K562 (cell line): ENCODE data around the gene CABP4. TPM values are rescaled to one million over a fixed set of nuclear protein-coding genes. Genes with fewer than 3 reads are reported as not detected.
"Not testable (repeated sequence)": the region's sequence is repeated elsewhere in the genome, so short reads cannot be mapped to it uniquely, and the experiment has no call there.

Source experiments
- ATAC-seq: fragments of 200-7000 bp; cut with Tn5 transposase; 3 replicates; pipeline ENCODE4 v1.9.1; 2020; ENCODE audit warnings: moderate library complexity
- BruUV-seq: library from RNA; stranded (reverse); fragments of 400-500 nt; replicated peaks from 2 replicates; lab custom pipeline; 2021; lab: Mats Ljungman, UMichigan
- CTCF ChIA-PET: fragments of 300-600 bp; formaldehyde crosslinking; extraction: SDS; loops from one replicate; lab custom pipeline; 2021; ENCODE audit warnings: low intra/inter-chr PET ratio; lab: Yijun Ruan, JAX
- POLR2A ChIA-PET: fragments of 300-600, 350-650 bp; sonication (Branson Sonifier 250); formaldehyde crosslinking; extraction: SDS; loops from one replicate; lab custom pipeline; 2021; ENCODE audit warnings: antibody characterized with exemption, inconsistent platforms; lab: Yijun Ruan, JAX
- DNase-seq, 4 experiments: peaks; one replicate each; pipeline versions ENCODE4 v3.0.0 to v3.0.0-alpha.2; 2011 to 2018; ENCODE audit warnings: low spot score in 3 of 4, mixed read lengths in 3 of 4; ENCODE audit errors: extremely low read depth in 1 of 4
- FAIRE-seq: peaks from 2 replicates; lab custom pipeline; 2011; peaks lifted over from hg19 to GRCh38; lab: Jason Lieb, UNC
- H2AFZ ChIP-seq: 2 replicates; pipeline ENCODE4 v1.6.0; 2011; ENCODE audit warnings: low read depth, low read length, control low read depth, inconsistent platforms
- H3K27ac ChIP-seq: fragments of 200-600 bp; 3 replicates; pipeline ENCODE4 v1.8.0; 2011; ENCODE audit warnings: low read depth, mild to moderate bottlenecking, control low read depth, inconsistent platforms, low read length, moderate library complexity, mixed read lengths; ENCODE audit errors: extremely low read depth
- H3K27me3 ChIP-seq, 2 experiments: fragments of 300-600 bp in 1 of 2; 2 replicates in 1 of 2; 3 replicates in 1 of 2; pipeline versions ENCODE4 v1.6.0 to v1.8.0; 2011; ENCODE audit warnings: inconsistent platforms in 2 of 2, low read length in 2 of 2, mild to moderate bottlenecking in 1 of 2, mixed read lengths in 1 of 2, moderate library complexity in 1 of 2; ENCODE audit not compliant: control insufficient read depth in 2 of 2, insufficient read depth in 2 of 2
- H3K36me3 ChIP-seq: fragments of 300-600 bp; 3 replicates; pipeline ENCODE4 v1.8.0; 2011; ENCODE audit warnings: mild to moderate bottlenecking, low read length, inconsistent platforms; ENCODE audit not compliant: control insufficient read depth, insufficient read depth
- H3K4me1 ChIP-seq, 2 experiments: fragments of 200-600 bp in 1 of 2; replicated peaks in 1 of 2; 2 replicates in 1 of 2; 3 replicates in 1 of 2; pipeline versions ENCODE4 v1.5.1 to v1.8.0; 2011; ENCODE audit warnings: inconsistent platforms in 2 of 2, low read length in 2 of 2, mild to moderate bottlenecking in 1 of 2, mixed read lengths in 1 of 2, moderate library complexity in 1 of 2; ENCODE audit not compliant: control insufficient read depth in 2 of 2, insufficient read depth in 2 of 2
- H3K4me2 ChIP-seq: 2 replicates; pipeline ENCODE4 v1.6.1; 2011; ENCODE audit warnings: low read length, control low read depth, inconsistent platforms, mixed read lengths; ENCODE audit not compliant: insufficient read depth
- H3K4me3 ChIP-seq: fragments of 200-600 bp; sonication (generic), shearing (Covaris generic); 2 replicates; pipeline ENCODE4 v1.5.1; 2016; ENCODE audit warnings: control low read depth, inconsistent platforms
- H3K79me2 ChIP-seq: fragments of 200-600 bp; 3 replicates; pipeline ENCODE4 v1.8.0; 2011; ENCODE audit warnings: low read length, inconsistent platforms; ENCODE audit not compliant: control insufficient read depth, insufficient read depth
- H3K9ac ChIP-seq, 2 experiments: 2 replicates each; pipeline versions ENCODE4 v1.6.0 to v1.6.1; 2011; ENCODE audit warnings: low read depth in 2 of 2, low read length in 2 of 2, control low read depth in 1 of 2, inconsistent platforms in 1 of 2, mild to moderate bottlenecking in 1 of 2, mixed read lengths in 1 of 2; ENCODE audit not compliant: insufficient read depth in 1 of 2
- H3K9me1 ChIP-seq: one replicate; pipeline ENCODE4 v1.6.0; 2011; ENCODE audit warnings: inconsistent platforms, mild to moderate bottlenecking, low read length, moderate library complexity; ENCODE audit not compliant: control insufficient read depth, insufficient read depth
- H3K9me3 ChIP-seq: replicated peaks from 2 replicates; pipeline ENCODE4 v1.5.1; 2011; ENCODE audit warnings: low read depth, low read length, inconsistent platforms; ENCODE audit not compliant: control insufficient read depth, insufficient read depth
- H4K20me1 ChIP-seq: replicated peaks from 2 replicates; pipeline ENCODE4 v1.6.1; 2011; ENCODE audit warnings: low read length, inconsistent platforms, mixed read lengths; ENCODE audit not compliant: control insufficient read depth, insufficient read depth
- ARID1B ChIP-seq: fragments of 450-650 bp; IDR thresholded peaks from 2 replicates; pipeline ENCODE4 v1.6.1; 2016; ENCODE audit warnings: antibody characterized with exemption, mild to moderate bottlenecking, inconsistent platforms
- CBFA2T2 ChIP-seq: fragments of 450-650 bp; conservative IDR thresholded peaks from 2 replicates; pipeline ENCODE4 v1.6.1; 2017; ENCODE audit warnings: mild to moderate bottlenecking
- EP400 ChIP-seq: fragments of 450-650 bp; IDR thresholded peaks from 2 replicates; pipeline ENCODE4 v1.6.1; 2017; ENCODE audit warnings: antibody characterized with exemption, mild to moderate bottlenecking, moderate library complexity
- HDAC1 ChIP-seq, 2 experiments: fragments of 450-650 bp; IDR thresholded peaks; 2 replicates each; pipeline ENCODE4 v1.6.1; 2016 to 2017; ENCODE audit warnings: inconsistent platforms in 1 of 2, mild to moderate bottlenecking in 1 of 2, moderate library complexity in 1 of 2
- MTA3 ChIP-seq: fragments of 450-650 bp; formaldehyde crosslinking; IDR thresholded peaks from 2 replicates; pipeline ENCODE4 v1.6.1; 2017; ENCODE audit warnings: mild to moderate bottlenecking, borderline replicate concordance
- NFIC ChIP-seq: fragments of 450-650 bp; IDR thresholded peaks from 2 replicates; pipeline ENCODE4 v1.6.1; 2017; ENCODE audit warnings: mild to moderate bottlenecking, inconsistent platforms
- PKNOX1 ChIP-seq: fragments of 450-650 bp; IDR thresholded peaks from 2 replicates; pipeline ENCODE4 v1.6.1; 2016
- SMARCE1 ChIP-seq: fragments of 450-650 bp; IDR thresholded peaks from 2 replicates; pipeline ENCODE4 v1.7.1; 2016; ENCODE audit warnings: mild to moderate bottlenecking
- ZBTB40 ChIP-seq, 2 experiments: fragments of 450-650 bp in 1 of 2; sonication (generic) in 1 of 2; formaldehyde crosslinking in 1 of 2; IDR thresholded peaks; 2 replicates each; pipeline versions ENCODE4 v1.7.1 to v1.9.0; 2016 to 2022; ENCODE audit warnings: inconsistent platforms in 1 of 2, mild to moderate bottlenecking in 1 of 2, missing genetic modification reagents in 1 of 2
- WGBS: fragments of 100-300 bp; shearing (Covaris generic); methylation state at CpG from one replicate; pipeline ENCODE4 v1.1.6; 2016; ENCODE audit warnings: low coverage, mixed read lengths; ENCODE audit not compliant: insufficient coverage; ENCODE audit errors: missing lambda C conversion rate; 5-methylcytosine and 5-hydroxymethylcytosine counted together
- in situ Hi-C: fragments of 300-500 bp; cut with MboI; formaldehyde crosslinking; loops from 4 replicates; pipeline ENCODE4 v1.15.0; 2018; ENCODE audit warnings: inconsistent platforms, mixed read lengths
- intact Hi-C: fragments of 100-400 bp; cut with micrococcal nuclease; formaldehyde crosslinking; loops from 2 replicates; pipeline ENCODE4 v1.14.2; 2022
- polyA plus RNA-seq, 8 experiments: library from polyadenylated mRNA; depleted of rRNA in 4 of 8; stranded (reverse) in 5 of 8; unstranded in 3 of 8; fragments of >200 nt; fragmentation: Nextera tagmentation in 2 of 8; fragmentation: Illumina TruSeq in 1 of 8; extraction: Ambion mirVana in 2 of 8; extraction: Trizol in 1 of 8; gene quantifications; 2 replicates each; pipeline versions ENCODE4 v1.2.1 to v1.2.3, GENCODE V29; 2011 to 2014; ENCODE audit warnings: inconsistent platforms in 1 of 8, missing spikeins in 1 of 8
- total RNA-seq, 7 experiments: library from RNA; depleted of rRNA in 6 of 7; stranded (reverse); fragments of >200 nt in 6 of 7; fragmentation: Illumina TruSeq in 2 of 7; extraction: Trizol in 2 of 7; gene quantifications; 2 replicates each; pipeline versions ENCODE4 v1.2.1 to v1.2.3, GENCODE V29; 2011 to 2021; ENCODE audit warnings: low replicate concordance in 1 of 7

Gene CABP4
- total and polyA plus RNA-seq, 9 of the 15 experiments (the other 6 are each of a cell fraction or from before 2014, with no cell fraction given), result 0.11 TPM; not detected in 8

- H3K36me3 ChIP-seq; H3K4me2 ChIP-seq; H3K9me1 ChIP-seq; FAIRE-seq; H3K79me2 ChIP-seq; H3K27me3 ChIP-seq; H3K4me3 ChIP-seq; H3K9me3 ChIP-seq; in situ Hi-C loops; BruUV-seq; H3K9ac ChIP-seq; DNase-seq; H4K20me1 ChIP-seq; intact Hi-C loops; TF ChIP-seq ZBTB40 (CRISPR knock-in tag; IDR thresholded peaks at IDR 0.05): not testable (repeated sequence)
- H3K27ac ChIP-seq, result peak overlapping the region; percentile 76
- H3K4me1 ChIP-seq, result peaks cover 12 to 32% of the 10 kb centered on the region in 2 experiments; a peak in 4 of 5 replicates
- CTCF ChIA-PET, result interaction anchor here (0.6 kb wide), 1 partner anchor 612 kb away, joined by 3 read pairs; no protein-coding TSS in a partner anchor
- POLR2A ChIA-PET, result interaction anchor here (0.6 to 1.5 kb wide), 4 partner anchors 9 to 54 kb away, joined by 3 to 4 read pairs (median 4); no protein-coding TSS in a partner anchor
- WGBS, result 48% methylated on average over 8 of the region's 16 CpGs
- peak; percentile 65 for ATAC-seq
- peak overlapping the region; percentile 73 for H2AFZ ChIP-seq
- TF ChIP-seq PKNOX1, result 0 out of 2 replicates have a peak, but pooled peaks have one; percentile 6
- TF ChIP-seq NFIC, result peak; percentile 34; the same call in 1 of the 2 replicates
- peak in 1 of 2 experiments; percentile 17; a peak in 1 of 4 replicates for TF ChIP-seq HDAC1 (IDR thresholded peaks at IDR 0.05)
- TF ChIP-seq ZBTB40 (IDR thresholded peaks at IDR 0.05), result peak; percentile 42; the same call in 1 of the 2 replicates
- peak; percentile 69 for TF ChIP-seq EP400
- 0 out of 2 replicates have a peak, but pooled peaks have one; percentile 29 for TF ChIP-seq MTA3
- peak; percentile 52; the same call in 1 of the 2 replicates for TF ChIP-seq SMARCE1
- TF ChIP-seq CBFA2T2, result peak; percentile 79
- peak; percentile 82 for TF ChIP-seq ARID1B
Observed at GRCh38 chr11:67477344-67478050, 22.3 kb downstream of the CABP4 start.
